GM10266 (cell line): ENCODE data around the gene CHTF8.
"Not testable (repeated sequence)": the region's sequence is repeated elsewhere in the genome, so short reads cannot be mapped to it uniquely, and the experiment has no call there.

Source experiments
- DNase-seq: peaks from one replicate; pipeline ENCODE4 v3.0.0; 2012; ENCODE audit errors: extremely low spot score
- CTCF ChIP-seq: IDR thresholded peaks from 2 replicates; pipeline ENCODE4 v1.5.1; 2012; ENCODE audit warnings: mild to moderate bottlenecking, low read depth; ENCODE audit not compliant: control insufficient read depth, insufficient read depth; ENCODE audit errors: missing control alignments

The CHTF8 gene

GRCh38 chr16:69133373-69133954 lies 1.1 kb upstream of the CHTF8 start:
- DNase-seq = no peak
- TF ChIP-seq CTCF = no peak

- DNase-seq = peak; percentile 95
- no peak for TF ChIP-seq CTCF
Observed at GRCh38 chr16:69131839-69132423, 457 bp downstream of the CHTF8 start.

GRCh38 chr16:69131167-69131838 lies 1.1 kb downstream of the CHTF8 start:
- DNase-seq = peak; percentile 54

GRCh38 chr16:69130461-69130860 lies 1.9 kb downstream of the CHTF8 start:
- DNase-seq = no peak
- TF ChIP-seq CTCF = no peak

More at GRCh38 chr16:69131167-69131838, 1.1 kb downstream of the CHTF8 start:
- no peak for TF ChIP-seq CTCF

- no peak for TF ChIP-seq CTCF
- DNase-seq = no peak
Observed at GRCh38 chr16:69127966-69128510, 4.3 kb downstream of the CHTF8 start.

- DNase-seq = not testable (repeated sequence)
Observed at GRCh38 chr16:69126801-69127200, 5.6 kb downstream of the CHTF8 start.

- TF ChIP-seq CTCF = no peak
- no peak for DNase-seq
Observed at GRCh38 chr16:69126221-69126620, 6.2 kb downstream of the CHTF8 start.

GRCh38 chr16:69124961-69125360 lies 7.4 kb downstream of the CHTF8 start:
- not testable (repeated sequence) for DNase-seq

- not testable (repeated sequence) for DNase-seq
Observed at GRCh38 chr16:69124406-69124805, 8.0 kb downstream of the CHTF8 start.
